GM19468 (cell line): ENCODE data around the gene PTGER1.
"Not testable (repeated sequence)": the region's sequence is repeated elsewhere in the genome, so short reads cannot be mapped to it uniquely, and the experiment has no call there.

ENCODE experiments used
- ATAC-seq: cut with Tn5 transposase; IDR thresholded peaks from one replicate; pipeline ENCODE4 v1.9.1; 2021; ENCODE audit warnings: mild to moderate bottlenecking, moderate library complexity, moderate number of reproducible peaks; ENCODE audit not compliant: unreplicated experiment; ENCODE audit errors: extremely low read depth

PTGER1 gene

GRCh38 chr19:14475251-14476073 is at the start of gene PTGER1:
Gene PTGER1, minus strand, starts transcription at chr19:14475354. Its CDS starts 1,034 bp downstream, at chr19:14474320.
- ATAC-seq, result no peak

- no peak for ATAC-seq
Observed at GRCh38 chr19:14520543-14520942, 45.4 kb upstream of the PTGER1 start.

GRCh38 chr19:14519860-14520407 is 44.8 kb upstream of the PTGER1 start:
- ATAC-seq, result no peak

- no peak for ATAC-seq
Observed at GRCh38 chr19:14519245-14519859, 44.2 kb upstream of the PTGER1 start.

- peak; percentile 61 for ATAC-seq
Observed at GRCh38 chr19:14517840-14518505, 42.8 kb upstream of the PTGER1 start, which contains the start of gene DNAJB1. Gene DNAJB1, minus strand, starts transcription at chr19:14518397. Its CDS starts 48 bp downstream, at chr19:14518349.

- ATAC-seq, result no peak
Observed at GRCh38 chr19:14517446-14517839, 42.3 kb upstream of the PTGER1 start.

GRCh38 chr19:14516746-14517438 is 41.7 kb upstream of the PTGER1 start:
- no peak for ATAC-seq

GRCh38 chr19:14516048-14516534 is 40.9 kb upstream of the PTGER1 start:
- ATAC-seq, result no peak

- ATAC-seq, result no peak
Observed at GRCh38 chr19:14515501-14516047, 40.4 kb upstream of the PTGER1 start.

- ATAC-seq, result no peak
Observed at GRCh38 chr19:14514215-14514863, 39.2 kb upstream of the PTGER1 start.

- no peak for ATAC-seq
Observed at GRCh38 chr19:14512406-14512961, 37.3 kb upstream of the PTGER1 start.

GRCh38 chr19:14511229-14511593 is 36.1 kb upstream of the PTGER1 start:
- no peak for ATAC-seq

GRCh38 chr19:14510311-14511228 is 35.4 kb upstream of the PTGER1 start:
- no peak for ATAC-seq

GRCh38 chr19:14507704-14508542 is 32.8 kb upstream of the PTGER1 start:
- no peak for ATAC-seq

- ATAC-seq, result no peak
Observed at GRCh38 chr19:14505488-14506239, 30.5 kb upstream of the PTGER1 start.

- not testable (repeated sequence) for ATAC-seq
Observed at GRCh38 chr19:14504575-14504974, 29.4 kb upstream of the PTGER1 start.
